Stomach (tissue), 9 donors: ENCODE measurements around the gene AUTS2. TPM values are rescaled to one million over a fixed set of nuclear protein-coding genes. Genes with fewer than 3 reads are reported as not detected.
A peak's percentile ranks its signal among the peaks of the same experiment; 100 is the strongest.

Experiments
- DNase-seq, 2 donors: peaks; one replicate each; pipeline versions ENCODE4 v3.0.0 to v3.0.0-alpha.2; 2013 to 2019
- H3K27ac ChIP-seq, 5 donors: fragments of 200-600 bp in 4 of 5; sonication (generic) in 4 of 5; one replicate each; pipeline ENCODE4 v1.5.1; 2013 to 2019; ENCODE audit warnings: mild to moderate bottlenecking in 1 of 5, moderate library complexity in 1 of 5
- H3K27me3 ChIP-seq, 3 donors: fragments of 200-600 bp; sonication (generic); one replicate each; pipeline ENCODE4 v1.5.1; 2017 to 2019; ENCODE audit warnings: mixed run types in 1 of 3
- H3K36me3 ChIP-seq, 4 donors: fragments of 200-600 bp; sonication (generic); 1 replicate in 3 of 4; 2 replicates in 1 of 4; pipeline ENCODE4 v1.5.1; 2016 to 2019
- H3K4me1 ChIP-seq, 4 donors: fragments of 200-600 bp; sonication (generic); one replicate each; pipeline ENCODE4 v1.5.1; 2016 to 2019
- H3K4me3 ChIP-seq, 4 donors: fragments of 200-600 bp; sonication (generic) in 3 of 4; one replicate each; pipeline ENCODE4 v1.5.1; 2016 to 2019; ENCODE audit warnings: mild to moderate bottlenecking in 1 of 4
- H3K9me3 ChIP-seq, 4 donors: fragments of 200-600 bp; sonication (generic); one replicate each; pipeline ENCODE4 v1.5.1; 2016 to 2019
- CTCF ChIP-seq, 7 experiments: fragments of 450-650 bp in 4 of 7; fragments of 200-600 bp in 3 of 7; sonication (generic) in 3 of 7; IDR thresholded peaks; one replicate each; pipeline ENCODE4 v1.5.1; 2016 to 2019; ENCODE audit warnings: antibody characterized with exemption in 7 of 7, control low read depth in 2 of 7, mild to moderate bottlenecking in 1 of 7
- EP300 ChIP-seq: sonication (generic); formaldehyde crosslinking; IDR thresholded peaks from one replicate; pipeline ENCODE4 v1.6.1; 2017; ENCODE audit warnings: antibody characterized with exemption
- POLR2A ChIP-seq, 4 donors: fragments of 450-650 bp; IDR thresholded peaks; one replicate each; pipeline ENCODE4 v1.6.1; 2016; ENCODE audit warnings: antibody characterized with exemption in 4 of 4, control low read depth in 2 of 4, mild to moderate bottlenecking in 1 of 4, moderate library complexity in 1 of 4
- POLR2AphosphoS5 ChIP-seq, 3 donors: sonication (generic); formaldehyde crosslinking; IDR thresholded peaks; one replicate each; pipeline ENCODE4 v1.6.1; 2016; ENCODE audit warnings: antibody characterized with exemption in 3 of 3
- WGBS, 5 donors: extraction: QIAGEN DNeasy Blood & Tissue Kit in 3 of 5; methylation state at CpG; one replicate each; pipeline versions ENCODE4 v1.1.5 to v1.1.7; 2013 to 2018; 5-methylcytosine and 5-hydroxymethylcytosine counted together
- intact Hi-C: fragments of 100-400 bp; cut with DNase I; formaldehyde crosslinking; loops from one replicate; pipeline ENCODE4 v1.15.1; 2023; ENCODE audit warnings: low total_unique reads
- polyA plus RNA-seq, 3 donors: library from polyadenylated mRNA; stranded (reverse); fragments of 200-250 nt; gene quantifications; one replicate each; pipeline ENCODE4 v1.2.3, GENCODE V29; 2013
- total RNA-seq, 5 donors: library from RNA; depleted of rRNA; stranded (reverse); fragments of >200 nt; gene quantifications; one replicate each; pipeline versions ENCODE4 v1.1.0 to v1.2.3, GENCODE V29; 2014 to 2016
- donor health status: healthy with polysubstance abuse.
- donor health status: Bipolar disorder and iron deficiency.
- donor health status: healthy.

The AUTS2 gene
- total and polyA plus RNA-seq, 8 donors = 3.8 to 90.3 (median 38.1) TPM

- intact Hi-C loops = no loop called here
- no peak for TF ChIP-seq CTCF (IDR thresholded peaks at IDR 0.05)
- TF ChIP-seq POLR2A (IDR thresholded peaks at IDR 0.05) = no peak
- no peak for TF ChIP-seq POLR2AphosphoS5 (IDR thresholded peaks at IDR 0.05)
- no peak for TF ChIP-seq EP300
- H3K27me3 ChIP-seq = no peaks in the 10 kb centered on the region
- no peaks in the 10 kb centered on the region for H3K9me3 ChIP-seq
- 59 to 74% (median 65%) methylated on average over 4 of the region's 4 CpGs for WGBS, 5 donors
- H3K36me3 ChIP-seq = no peaks in the 10 kb centered on the region
- peaks cover 0 to 7% (median 0%) of the 10 kb centered on the region in 4 donors for H3K4me1 ChIP-seq
- no peak for DNase-seq
- H3K27ac ChIP-seq = no peak overlapping the region
- H3K4me3 ChIP-seq = no peak overlapping the region
Observed at GRCh38 chr7:69981646-69982045, 383.4 kb downstream of the AUTS2 start.

GRCh38 chr7:69982197-69982596, 383.9 kb downstream of the AUTS2 start:
- no peak overlapping the region for H3K4me3 ChIP-seq
- TF ChIP-seq EP300 = no peak
- no peak for TF ChIP-seq POLR2AphosphoS5 (IDR thresholded peaks at IDR 0.05)
- TF ChIP-seq POLR2A (IDR thresholded peaks at IDR 0.05) = no peak
- no peak for TF ChIP-seq CTCF (IDR thresholded peaks at IDR 0.05)
- peak in 1 of 2 donors; percentile 13 for DNase-seq
- no peaks in the 10 kb centered on the region for H3K9me3 ChIP-seq
- H3K27ac ChIP-seq = no peak overlapping the region
- H3K4me1 ChIP-seq = peaks cover 0 to 7% (median 0%) of the 10 kb centered on the region in 4 donors
- 7 to 23% (median 13%) methylated on average over 1 of the region's 1 CpG for WGBS, 5 donors
- no peaks in the 10 kb centered on the region for H3K27me3 ChIP-seq
- no peaks in the 10 kb centered on the region for H3K36me3 ChIP-seq
- intact Hi-C loops = no loop called here

GRCh38 chr7:69989551-69989950, 391.3 kb downstream of the AUTS2 start:
- H3K4me1 ChIP-seq = peaks cover 0 to 2% (median 1%) of the 10 kb centered on the region in 4 donors
- H3K4me3 ChIP-seq = no peak overlapping the region
- TF ChIP-seq POLR2A (IDR thresholded peaks at IDR 0.05) = no peak
- TF ChIP-seq CTCF (IDR thresholded peaks at IDR 0.05) = no peak
- TF ChIP-seq POLR2AphosphoS5 (IDR thresholded peaks at IDR 0.05) = no peak
- TF ChIP-seq EP300 = no peak
- no peak for DNase-seq
- H3K9me3 ChIP-seq = no peaks in the 10 kb centered on the region
- no peaks in the 10 kb centered on the region for H3K27me3 ChIP-seq
- intact Hi-C loops = no loop called here
- no peak overlapping the region for H3K27ac ChIP-seq
- no peaks in the 10 kb centered on the region for H3K36me3 ChIP-seq
- WGBS, 5 donors = 94 to 100% (median 96%) methylated on average over 4 to 5 of the region's 5 CpGs

GRCh38 chr7:69992938-69993337, 394.7 kb downstream of the AUTS2 start:
- no peaks in the 10 kb centered on the region for H3K27me3 ChIP-seq
- no peaks in the 10 kb centered on the region for H3K9me3 ChIP-seq
- H3K36me3 ChIP-seq = no peaks in the 10 kb centered on the region
- DNase-seq = peak in 1 of 2 donors; percentile 25
- peaks cover 4 to 27% (median 15%) of the 10 kb centered on the region in 4 donors for H3K4me1 ChIP-seq
- WGBS, 5 donors = 69 to 88% (median 80%) methylated on average over 4 of the region's 4 CpGs
- intact Hi-C loops = no loop called here
- no peak overlapping the region for H3K4me3 ChIP-seq
- H3K27ac ChIP-seq = no peak overlapping the region
- TF ChIP-seq CTCF (IDR thresholded peaks at IDR 0.05) (no peak), POLR2AphosphoS5 (IDR thresholded peaks at IDR 0.05) (no peak), EP300 (no peak), POLR2A (IDR thresholded peaks at IDR 0.05) (no peak)
